PC-3 (cell line): ENCODE data around the gene ACTMAP. TPM values are rescaled to one million over a fixed set of nuclear protein-coding genes. Genes with fewer than 3 reads are reported as not detected.

Experiments used
- ATAC-seq: fragments of 200-7000 bp; cut with Tn5 transposase; 2 replicates; pipeline ENCODE4 v1.9.1; 2020; ENCODE audit warnings: mild to moderate bottlenecking, moderate library complexity
- BruUV-seq: library from RNA; stranded (reverse); fragments of 400-500 nt; replicated peaks from 2 replicates; lab custom pipeline; 2021; lab: Mats Ljungman, UMichigan
- CTCF ChIA-PET: fragments of 300-600 bp; sonication (Branson Sonifier 250); formaldehyde crosslinking; loops from one replicate; lab custom pipeline; 2022; ENCODE audit warnings: antibody characterized with exemption; lab: Charles Lee
- POLR2A ChIA-PET: fragments of 300-600 bp; sonication (Branson Sonifier 250); formaldehyde crosslinking; loops from one replicate; lab custom pipeline; 2022; ENCODE audit warnings: antibody characterized with exemption; ENCODE audit not compliant: unreplicated experiment; lab: Charles Lee
- DNase-seq: peaks from one replicate; pipeline ENCODE4 v3.0.0-alpha.2; 2015
- H2AFZ ChIP-seq: fragments of 300-600 bp; sonication (generic); 2 replicates; pipeline ENCODE4 v1.6.0; 2016; ENCODE audit warnings: antibody characterized with exemption, low read length
- H3F3A ChIP-seq: fragments of 300-600 bp; sonication (generic); one replicate; pipeline ENCODE4 v1.6.0; 2017; ENCODE audit warnings: antibody characterized with exemption, low read length, control low read depth, mild to moderate bottlenecking; ENCODE audit not compliant: unreplicated experiment
- H3K27ac ChIP-seq: fragments of 300-600 bp; sonication (generic); 2 replicates; pipeline ENCODE4 v1.5.1; 2016; ENCODE audit warnings: mild to moderate bottlenecking, low read length
- H3K27me3 ChIP-seq: fragments of 300-600 bp; sonication (generic); 2 replicates; pipeline ENCODE4 v1.6.1; 2016; ENCODE audit warnings: low read length, mixed read lengths
- H3K36me3 ChIP-seq: fragments of 300-600 bp; sonication (generic); 2 replicates; pipeline ENCODE4 v1.6.1; 2016; ENCODE audit warnings: low read depth, mixed run types, low read length, mixed read lengths
- H3K4me1 ChIP-seq: fragments of 300-600 bp; sonication (generic); 2 replicates; pipeline ENCODE4 v1.5.1; 2016; ENCODE audit warnings: low read length; ENCODE audit not compliant: insufficient read depth
- H3K4me2 ChIP-seq: fragments of 300-600 bp; sonication (generic); 2 replicates; pipeline ENCODE4 v1.6.0; 2016; ENCODE audit warnings: low read length
- H3K4me3 ChIP-seq: fragments of 300-600 bp; sonication (generic); 2 replicates; pipeline ENCODE4 v1.5.1; 2016; ENCODE audit warnings: mild to moderate bottlenecking, low read length, mixed read lengths
- H3K79me2 ChIP-seq: fragments of 300-600 bp; sonication (generic); 2 replicates; pipeline ENCODE4 v1.6.1; 2017; ENCODE audit warnings: low read length, mixed read lengths
- H3K9ac ChIP-seq: fragments of 300-600 bp; sonication (generic); 2 replicates; pipeline ENCODE4 v1.6.0; 2016; ENCODE audit warnings: mild to moderate bottlenecking, low read length
- H3K9me2 ChIP-seq: fragments of 300-600 bp; sonication (generic); replicated peaks from 2 replicates; pipeline ENCODE4 v1.6.1; 2016; ENCODE audit warnings: mixed run types, low read length, mixed read lengths
- H3K9me3 ChIP-seq: fragments of 300-600 bp; sonication (generic); 2 replicates; pipeline ENCODE4 v1.6.1; 2016; ENCODE audit warnings: low read length, mixed read lengths
- H4K20me1 ChIP-seq: fragments of 300-600 bp; sonication (generic); 2 replicates; pipeline ENCODE4 v1.6.1; 2016; ENCODE audit warnings: low read length, mixed read lengths
- CTCF ChIP-seq: fragments of 300-600 bp; sonication (generic); conservative IDR thresholded peaks from 2 replicates; pipeline ENCODE4 v1.5.1; 2017; ENCODE audit warnings: antibody characterized with exemption, low read depth, mild to moderate bottlenecking, low read length
- EZH2 ChIP-seq: fragments of 300-600 bp; sonication (generic); IDR thresholded peaks from one replicate; pipeline ENCODE4 v1.6.1; 2017; ENCODE audit warnings: antibody characterized with exemption, mild to moderate bottlenecking, low read length; ENCODE audit not compliant: unreplicated experiment
- EZH2phosphoT487 ChIP-seq: fragments of 300-600 bp; sonication (generic); IDR thresholded peaks from 2 replicates; pipeline ENCODE4 v1.6.1; 2018; ENCODE audit warnings: mild to moderate bottlenecking, antibody characterized with exemption, low read length, borderline replicate concordance
- intact Hi-C: fragments of 100-400 bp; cut with micrococcal nuclease; formaldehyde crosslinking; loops from 2 replicates; pipeline ENCODE4 v1.9.0; 2023
- total RNA-seq: library from RNA; depleted of rRNA; stranded (reverse); fragments of >200 nt; gene quantifications from 2 replicates; pipeline ENCODE4 v1.2.3, GENCODE V29; 2014

ACTMAP gene
- total RNA-seq, 1 experiment from 2014 or later = 0.40 TPM

DNA sequence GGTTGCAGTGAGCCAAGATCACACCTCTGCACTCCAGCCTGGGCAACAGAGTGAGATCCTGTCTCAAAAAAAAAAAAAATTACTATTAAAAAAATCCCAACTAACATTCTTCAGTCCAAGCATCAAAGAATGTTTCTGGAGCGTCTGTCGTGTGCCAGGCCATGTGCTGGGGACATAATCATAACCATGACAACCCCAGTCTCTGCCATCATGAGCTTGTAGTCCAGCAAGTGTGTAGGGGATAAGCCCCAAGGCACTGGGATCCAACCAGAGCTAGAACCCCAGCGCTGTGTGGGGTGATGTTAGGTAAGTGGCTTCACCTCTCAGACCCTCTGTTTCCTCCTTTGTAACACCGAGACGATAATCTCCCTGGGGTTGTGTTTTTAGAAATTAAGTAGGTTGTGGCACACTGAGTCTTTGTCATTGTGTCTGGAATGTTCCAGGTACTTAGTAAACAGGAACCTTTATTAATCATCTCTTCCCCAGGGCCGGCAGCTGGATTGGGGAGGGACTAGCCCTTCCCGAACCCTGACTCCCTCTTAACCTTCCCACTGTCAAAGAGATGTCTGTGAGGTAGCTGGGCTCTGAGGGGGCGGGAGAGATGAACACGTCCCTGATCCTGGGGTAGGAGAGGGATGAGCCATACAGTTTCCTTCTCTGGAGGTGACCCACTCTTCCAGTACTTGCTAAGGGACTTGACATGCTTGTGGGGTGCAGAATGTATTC lies 28.2 kb downstream of the ACTMAP start:
- Histone ChIP-seq H4K20me1 (peaks cover 23% of the 10 kb centered on the region), H2AFZ (no peak overlapping the region), H3K4me2 (peak overlapping the region; percentile 64), H3K9me2 (no peaks in the 10 kb centered on the region), H3K27me3 (no peaks in the 10 kb centered on the region), H3K9me3 (no peaks in the 10 kb centered on the region), H3K36me3 (peaks cover 14% of the 10 kb centered on the region; the same call in 1 of the 2 replicates), H3K4me3 (peak overlapping the region; percentile 39; the same call in 1 of the 2 replicates), H3K27ac (peak overlapping the region; percentile 42), H3K9ac (no peak overlapping the region), H3K79me2 (peaks cover 72% of the 10 kb centered on the region), H3F3A (no peaks in the 10 kb centered on the region), H3K4me1 (peaks cover 22% of the 10 kb centered on the region)
- ATAC-seq (peak; percentile 18), DNase-seq (peak; percentile 54)
- intact Hi-C loops = no loop called here
- TF ChIP-seq CTCF (no peak), EZH2 (no peak), EZH2phosphoT487 (no peak)
- CTCF ChIA-PET = no interaction called here
- no TSS peak for BruUV-seq
- POLR2A ChIA-PET = interaction anchor here (0.7 kb wide), 2 partner anchors 34 to 45 kb away, joined by 5 read pairs; no protein-coding TSS in a partner anchor

DNA sequence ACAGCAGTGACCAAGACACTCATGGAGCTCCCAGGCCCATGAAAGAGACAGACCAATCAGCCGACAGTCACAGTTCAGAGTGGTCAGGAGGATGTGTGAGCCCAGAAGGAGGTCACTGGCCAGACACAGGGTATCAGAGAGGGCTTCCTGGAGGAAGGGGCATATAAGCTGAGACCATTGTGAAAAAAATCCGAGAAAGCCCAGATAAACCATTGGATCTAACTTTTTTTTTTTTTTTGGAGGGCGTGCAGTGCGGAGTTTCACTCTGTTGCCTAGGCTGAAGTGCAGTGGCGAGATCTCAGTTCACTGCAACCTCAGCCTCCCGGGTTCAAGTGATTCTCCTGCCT lies 29.2 kb downstream of the ACTMAP start:
- Histone ChIP-seq H4K20me1 (peaks cover 23% of the 10 kb centered on the region), H3K36me3 (peaks cover 7% of the 10 kb centered on the region; the same call in 1 of the 2 replicates), H3K4me2 (peak overlapping the region; percentile 95), H3F3A (no peaks in the 10 kb centered on the region), H2AFZ (no peak overlapping the region), H3K9me2 (no peaks in the 10 kb centered on the region), H3K27ac (no peak overlapping the region), H3K9ac (no peak overlapping the region), H3K9me3 (no peaks in the 10 kb centered on the region), H3K4me1 (peaks cover 25% of the 10 kb centered on the region), H3K4me3 (no peak overlapping the region), H3K79me2 (peaks cover 72% of the 10 kb centered on the region), H3K27me3 (no peaks in the 10 kb centered on the region)
- POLR2A ChIA-PET = no interaction called here
- no peak for DNase-seq
- TF ChIP-seq EZH2phosphoT487 (no peak), CTCF (no peak), EZH2 (no peak)
- intact Hi-C loops = no loop called here
- no peak for ATAC-seq
- no TSS peak for BruUV-seq
- CTCF ChIA-PET = no interaction called here

GRCh38 chr19:40719414-40719894 lies 30.8 kb downstream of the ACTMAP start:
- ChIA-PET CTCF (no interaction called here), POLR2A (no interaction called here)
- BruUV-seq = no TSS peak
- Histone ChIP-seq H3K9me2 (no peaks in the 10 kb centered on the region), H3K9ac (peak overlapping the region; percentile 99), H4K20me1 (peaks cover 23% of the 10 kb centered on the region), H2AFZ (no peak overlapping the region), H3K4me2 (peak overlapping the region; percentile 95), H3K27me3 (no peaks in the 10 kb centered on the region), H3K4me3 (peak overlapping the region; percentile 99), H3K9me3 (no peaks in the 10 kb centered on the region), H3K27ac (peak overlapping the region; percentile 100), H3K4me1 (peaks cover 33% of the 10 kb centered on the region), H3K36me3 (no peaks in the 10 kb centered on the region), H3K79me2 (peaks cover 71% of the 10 kb centered on the region), H3F3A (no peaks in the 10 kb centered on the region)
- intact Hi-C loops = loop anchor here (5.0 kb wide), 1 partner anchor 57 kb away; no protein-coding TSS in a partner anchor
- ATAC-seq = no peak
- no peak for DNase-seq
- TF ChIP-seq CTCF (no peak), EZH2phosphoT487 (no peak), EZH2 (no peak)
